ENCODE measurements around the gene SIGLEC6. TPM values are rescaled to one million over a fixed set of nuclear protein-coding genes. Genes with fewer than 3 reads are reported as not detected.

Gene SIGLEC6
- polyA plus RNA-seq, 2 of the 4 experiments (the other 2 are of a cell fraction), result not detected

GRCh38 chr19:51546650-51547396 lies 15.4 kb upstream of the SIGLEC6 start:
- ChIA-PET POLR2A (interaction anchor here (0.6 kb wide), 1 partner anchor 16 kb away, joined by 7 read pairs; no protein-coding TSS in a partner anchor), CTCF (interaction anchor here (0.8 to 4.7 kb wide), 4 partner anchors 32 to 94 kb away, joined by 3 to 15 read pairs (median 4); no protein-coding TSS in a partner anchor)
- no peak for DNase-seq (ENCODE audit: low read depth in 1 of 2, low spot score in 1 of 2)
- H3K9me3 ChIP-seq, result peaks cover 3% of the 10 kb centered on the region; the same call in 1 of the 3 replicates
- H3K4me2 ChIP-seq, result no peak overlapping the region
- 16% methylated on average over 10 of the region's 10 CpGs for WGBS (ENCODE audit: missing lambda C conversion rate)
- TF ChIP-seq JUNB (IDR thresholded peaks at IDR 0.05), result no peak
- TF ChIP-seq MAX (IDR thresholded peaks at IDR 0.05), result no peak
- no peak for TF ChIP-seq POLR2AphosphoS2 (conservative IDR thresholded peaks at IDR 0.05; ENCODE audit: low read length)
- TF ChIP-seq ZFP36 (IDR thresholded peaks at IDR 0.05; ENCODE audit: borderline replicate concordance, partially characterized antibody), result no peak
- TF ChIP-seq KDM5A (IDR thresholded peaks at IDR 0.05), result no peak
- no peak for TF ChIP-seq ZSCAN20 (CRISPR knock-in tag; IDR thresholded peaks at IDR 0.05)
- TF ChIP-seq RNF2 (IDR thresholded peaks at IDR 0.05; ENCODE audit: borderline replicate concordance, low read depth), result no peak
- no peak for TF ChIP-seq USF2 (IDR thresholded peaks at IDR 0.05)
- no peak for TF ChIP-seq HOXB5 (CRISPR knock-in tag; IDR thresholded peaks at IDR 0.05)
- TF ChIP-seq EHMT2 (IDR thresholded peaks at IDR 0.05; ENCODE audit: low read depth), result no peak
- TF ChIP-seq ELK1 (IDR thresholded peaks at IDR 0.05; ENCODE audit: low read depth, low read length), result no peak
- no peak for TF ChIP-seq TP53 (CRISPR knock-in tag; IDR thresholded peaks at IDR 0.05)
- TF ChIP-seq BCL3 (IDR thresholded peaks at IDR 0.05), result no peak
- no peaks in the 10 kb centered on the region for H3K4me1 ChIP-seq
- FAIRE-seq, result no peak
- no peak for ATAC-seq
- no peak overlapping the region for H3K27ac ChIP-seq
- H3K4me3 ChIP-seq, result no peak overlapping the region

- no peak overlapping the region for H3K27ac ChIP-seq
- DNase-seq (ENCODE audit: low read depth in 1 of 2, low spot score in 1 of 2) (no peak), FAIRE-seq (no peak), ATAC-seq (no peak)
- no peaks in the 10 kb centered on the region for H3K4me1 ChIP-seq
- H3K4me2 ChIP-seq, result no peak overlapping the region
- TF ChIP-seq JUN (IDR thresholded peaks at IDR 0.05) (no peak), RAD21 (conservative IDR thresholded peaks at IDR 0.05 in 1 of 2, IDR thresholded peaks at IDR 0.05 in 1 of 2) (no peak), FOSB (CRISPR knock-in tag; IDR thresholded peaks at IDR 0.05) (no peak), HES2 (IDR thresholded peaks at IDR 0.05) (no peak), HOXB13 (CRISPR knock-in tag; IDR thresholded peaks at IDR 0.05; ENCODE audit: low read depth) (no peak), ZFP36 (IDR thresholded peaks at IDR 0.05; ENCODE audit: borderline replicate concordance, partially characterized antibody) (no peak)
- peaks cover 3% of the 10 kb centered on the region; the same call in 1 of the 3 replicates for H3K9me3 ChIP-seq
- ChIA-PET CTCF (interaction anchor here (4.7 kb wide), 1 partner anchor 32 kb away, joined by 15 read pairs; no protein-coding TSS in a partner anchor), POLR2A (no interaction called here)
- H3K4me3 ChIP-seq, result no peak overlapping the region
- 5% methylated on average over 5 of the region's 5 CpGs for WGBS (ENCODE audit: missing lambda C conversion rate)
Observed at GRCh38 chr19:51546107-51546649, 14.7 kb upstream of the SIGLEC6 start.

Measured in A549 (cell line).